ENCODE data around the gene PEDS1. TPM values are rescaled to one million over a fixed set of nuclear protein-coding genes. Genes with fewer than 3 reads are reported as not detected.

The PEDS1 gene
- total and polyA plus RNA-seq, 2 of the 13 experiments (the other 11 are each of a cell fraction or from before 2014, with no cell fraction given) = 30.5 to 93.9 TPM

DNA sequence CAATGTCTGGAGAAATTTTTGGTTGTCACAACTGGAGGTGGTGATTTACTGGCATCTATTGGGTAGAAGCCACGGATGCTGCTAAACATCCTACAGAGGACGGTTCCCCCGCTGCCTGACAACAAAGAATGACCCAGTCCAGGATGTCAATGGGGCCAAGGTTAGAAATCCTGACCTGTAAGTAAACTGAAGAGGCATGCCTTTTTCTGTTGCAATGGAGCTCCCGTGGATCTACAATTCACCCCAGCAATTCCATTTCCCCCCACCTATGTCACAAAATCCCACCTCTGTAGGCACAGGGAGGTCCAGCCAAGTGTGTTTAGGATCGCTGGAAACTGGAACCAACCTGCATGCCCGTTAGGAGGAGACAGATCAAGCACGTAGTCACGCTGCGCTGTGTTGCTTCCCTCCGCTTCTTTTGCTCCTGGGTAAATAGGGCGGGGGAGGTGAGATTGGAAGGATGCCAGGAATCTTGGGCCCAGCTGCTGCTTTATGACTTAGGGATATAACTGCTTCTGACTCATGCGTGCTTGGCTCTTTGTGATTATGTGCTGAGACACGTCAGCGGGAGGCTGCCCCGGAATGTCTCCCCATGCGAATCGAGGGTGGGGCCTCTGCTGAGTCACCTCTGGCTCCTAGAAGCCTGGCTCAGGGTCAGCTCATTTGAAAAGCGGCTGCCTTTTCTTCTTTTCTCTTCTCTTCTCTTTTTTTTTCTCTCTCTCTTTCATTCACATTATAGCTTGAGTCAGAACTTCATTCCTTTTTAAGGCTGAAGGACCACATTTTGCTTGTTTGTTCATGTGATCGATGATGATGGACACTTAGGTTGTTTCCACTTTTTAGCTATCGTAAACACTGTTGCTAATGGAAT, 12.4 kb upstream of the PEDS1 start (continued):
- peak; percentile 72; the same call in 1 of the 2 replicates for TF ChIP-seq ZNF121 (CRISPR knock-in tag; IDR thresholded peaks at IDR 0.05)
- TF ChIP-seq JARID2 (CRISPR knock-in tag; IDR thresholded peaks at IDR 0.05; ENCODE audit: insufficient replicate concordance) = no peak
- TF ChIP-seq KLF11 (CRISPR knock-in tag; IDR thresholded peaks at IDR 0.05) = 0 out of 2 replicates have a peak, but pooled peaks have one; percentile 91
- TF ChIP-seq JUND (CRISPR knock-in tag; IDR thresholded peaks at IDR 0.05) = peak; percentile 97
- peak; percentile 62 for TF ChIP-seq TAF1 (CRISPR knock-in tag; IDR thresholded peaks at IDR 0.05)
- TF ChIP-seq GTF3A (CRISPR knock-in tag; conservative IDR thresholded peaks at IDR 0.05) = no peak
- TF ChIP-seq KLF13 (CRISPR knock-in tag; IDR thresholded peaks at IDR 0.05) = no peak
- TF ChIP-seq GTF2F1 (IDR thresholded peaks at IDR 0.05; ENCODE audit: low read length) = peak; percentile 73; the same call in 1 of the 2 replicates
- peak; percentile 79; the same call in 1 of the 2 replicates for TF ChIP-seq ZNF44 (CRISPR knock-in tag; IDR thresholded peaks at IDR 0.05)
- TF ChIP-seq SNAPC2 (CRISPR knock-in tag; IDR thresholded peaks at IDR 0.05) = peak; percentile 31; the same call in 1 of the 2 replicates
- TF ChIP-seq SOX6 (IDR thresholded peaks at IDR 0.05) = no peak
- peak; percentile 98 for TF ChIP-seq SOX6 (CRISPR knock-in tag; IDR thresholded peaks at IDR 0.05)
- TF ChIP-seq, protein P1, sequence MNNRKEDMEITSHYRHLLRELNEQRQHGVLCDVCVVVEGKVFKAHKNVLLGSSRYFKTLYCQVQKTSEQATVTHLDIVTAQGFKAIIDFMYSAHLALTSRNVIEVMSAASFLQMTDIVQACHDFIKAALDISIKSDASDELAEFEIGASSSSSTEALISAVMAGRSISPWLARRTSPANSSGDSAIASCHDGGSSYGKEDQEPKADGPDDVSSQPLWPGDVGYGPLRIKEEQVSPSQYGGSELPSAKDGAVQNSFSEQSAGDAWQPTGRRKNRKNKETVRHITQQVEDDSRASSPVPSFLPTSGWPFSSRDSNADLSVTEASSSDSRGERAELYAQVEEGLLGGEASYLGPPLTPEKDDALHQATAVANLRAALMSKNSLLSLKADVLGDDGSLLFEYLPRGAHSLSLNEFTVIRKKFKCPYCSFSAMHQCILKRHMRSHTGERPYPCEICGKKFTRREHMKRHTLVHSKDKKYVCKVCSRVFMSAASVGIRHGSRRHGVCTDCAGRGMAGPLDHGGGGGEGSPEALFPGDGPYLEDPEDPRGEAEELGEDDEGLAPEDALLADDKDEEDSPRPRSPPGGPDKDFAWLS (CRISPR knock-in tag; IDR thresholded peaks at IDR 0.05; ENCODE audit: borderline replicate concordance) = 0 out of 2 replicates have a peak, but pooled peaks have one; percentile 47
- no peak; the same call in 1 of the 2 replicates for TF ChIP-seq PHF20 (CRISPR knock-in tag; IDR thresholded peaks at IDR 0.05)
- no peak for TF ChIP-seq ZUFSP (CRISPR knock-in tag; IDR thresholded peaks at IDR 0.05; ENCODE audit: borderline replicate concordance)
- peak; percentile 75; the same call in 1 of the 2 replicates for TF ChIP-seq ELF4 (CRISPR knock-in tag; IDR thresholded peaks at IDR 0.05; ENCODE audit: borderline replicate concordance)
- TF ChIP-seq MEF2D (CRISPR knock-in tag; IDR thresholded peaks at IDR 0.05) = peak; percentile 98
- TF ChIP-seq, protein P2, sequence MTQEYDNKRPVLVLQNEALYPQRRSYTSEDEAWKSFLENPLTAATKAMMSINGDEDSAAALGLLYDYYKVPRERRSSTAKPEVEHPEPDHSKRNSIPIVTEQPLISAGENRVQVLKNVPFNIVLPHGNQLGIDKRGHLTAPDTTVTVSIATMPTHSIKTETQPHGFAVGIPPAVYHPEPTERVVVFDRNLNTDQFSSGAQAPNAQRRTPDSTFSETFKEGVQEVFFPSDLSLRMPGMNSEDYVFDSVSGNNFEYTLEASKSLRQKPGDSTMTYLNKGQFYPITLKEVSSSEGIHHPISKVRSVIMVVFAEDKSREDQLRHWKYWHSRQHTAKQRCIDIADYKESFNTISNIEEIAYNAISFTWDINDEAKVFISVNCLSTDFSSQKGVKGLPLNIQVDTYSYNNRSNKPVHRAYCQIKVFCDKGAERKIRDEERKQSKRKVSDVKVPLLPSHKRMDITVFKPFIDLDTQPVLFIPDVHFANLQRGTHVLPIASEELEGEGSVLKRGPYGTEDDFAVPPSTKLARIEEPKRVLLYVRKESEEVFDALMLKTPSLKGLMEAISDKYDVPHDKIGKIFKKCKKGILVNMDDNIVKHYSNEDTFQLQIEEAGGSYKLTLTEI (CRISPR knock-in tag; conservative IDR thresholded peaks at IDR 0.05) = no peak
- peak; percentile 92; the same call in 1 of the 2 replicates for TF ChIP-seq FOXC1 (CRISPR knock-in tag; IDR thresholded peaks at IDR 0.05; ENCODE audit: borderline replicate concordance)
- no peak for TF ChIP-seq TEF (CRISPR knock-in tag; IDR thresholded peaks at IDR 0.05)
- TF ChIP-seq, protein P3, sequence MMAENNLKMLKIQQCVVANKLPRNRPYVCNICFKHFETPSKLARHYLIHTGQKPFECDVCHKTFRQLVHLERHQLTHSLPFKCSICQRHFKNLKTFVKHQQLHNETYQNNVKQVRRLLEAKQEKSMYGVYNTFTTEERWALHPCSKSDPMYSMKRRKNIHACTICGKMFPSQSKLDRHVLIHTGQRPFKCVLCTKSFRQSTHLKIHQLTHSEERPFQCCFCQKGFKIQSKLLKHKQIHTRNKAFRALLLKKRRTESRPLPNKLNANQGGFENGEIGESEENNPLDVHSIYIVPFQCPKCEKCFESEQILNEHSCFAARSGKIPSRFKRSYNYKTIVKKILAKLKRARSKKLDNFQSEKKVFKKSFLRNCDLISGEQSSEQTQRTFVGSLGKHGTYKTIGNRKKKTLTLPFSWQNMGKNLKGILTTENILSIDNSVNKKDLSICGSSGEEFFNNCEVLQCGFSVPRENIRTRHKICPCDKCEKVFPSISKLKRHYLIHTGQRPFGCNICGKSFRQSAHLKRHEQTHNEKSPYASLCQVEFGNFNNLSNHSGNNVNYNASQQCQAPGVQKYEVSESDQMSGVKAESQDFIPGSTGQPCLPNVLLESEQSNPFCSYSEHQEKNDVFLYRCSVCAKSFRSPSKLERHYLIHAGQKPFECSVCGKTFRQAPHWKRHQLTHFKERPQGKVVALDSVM (CRISPR knock-in tag; IDR thresholded peaks at IDR 0.05) = peak; percentile 74

All from HepG2 (cell line).